Measurements from ENCODE around the gene EPB41L2. TPM values are rescaled to one million over a fixed set of nuclear protein-coding genes. Genes with fewer than 3 reads are reported as not detected.

Gene EPB41L2
- total RNA-seq, 1 experiment from 2014 or later, result 106 TPM

DNA sequence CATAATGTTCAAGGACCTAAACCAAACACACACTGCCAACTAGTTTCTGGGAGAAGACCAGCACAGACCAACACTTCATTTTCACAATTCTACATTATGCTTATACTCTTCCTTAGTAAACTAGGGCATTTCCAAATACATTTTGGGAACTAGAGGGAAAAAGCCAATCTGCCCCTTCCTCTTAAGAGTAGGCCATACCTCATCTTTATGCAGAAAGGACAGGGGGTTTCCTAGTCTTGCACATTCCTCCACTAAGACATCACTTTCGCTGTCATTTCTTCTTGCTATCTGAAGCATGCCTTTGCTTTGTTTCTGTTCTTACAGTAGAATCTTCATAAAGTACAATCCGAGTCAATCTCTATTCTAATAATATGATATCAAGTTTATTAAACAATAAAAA, 130.1 kb downstream of the EPB41L2 start (continued):
- TF ChIP-seq, protein P1, sequence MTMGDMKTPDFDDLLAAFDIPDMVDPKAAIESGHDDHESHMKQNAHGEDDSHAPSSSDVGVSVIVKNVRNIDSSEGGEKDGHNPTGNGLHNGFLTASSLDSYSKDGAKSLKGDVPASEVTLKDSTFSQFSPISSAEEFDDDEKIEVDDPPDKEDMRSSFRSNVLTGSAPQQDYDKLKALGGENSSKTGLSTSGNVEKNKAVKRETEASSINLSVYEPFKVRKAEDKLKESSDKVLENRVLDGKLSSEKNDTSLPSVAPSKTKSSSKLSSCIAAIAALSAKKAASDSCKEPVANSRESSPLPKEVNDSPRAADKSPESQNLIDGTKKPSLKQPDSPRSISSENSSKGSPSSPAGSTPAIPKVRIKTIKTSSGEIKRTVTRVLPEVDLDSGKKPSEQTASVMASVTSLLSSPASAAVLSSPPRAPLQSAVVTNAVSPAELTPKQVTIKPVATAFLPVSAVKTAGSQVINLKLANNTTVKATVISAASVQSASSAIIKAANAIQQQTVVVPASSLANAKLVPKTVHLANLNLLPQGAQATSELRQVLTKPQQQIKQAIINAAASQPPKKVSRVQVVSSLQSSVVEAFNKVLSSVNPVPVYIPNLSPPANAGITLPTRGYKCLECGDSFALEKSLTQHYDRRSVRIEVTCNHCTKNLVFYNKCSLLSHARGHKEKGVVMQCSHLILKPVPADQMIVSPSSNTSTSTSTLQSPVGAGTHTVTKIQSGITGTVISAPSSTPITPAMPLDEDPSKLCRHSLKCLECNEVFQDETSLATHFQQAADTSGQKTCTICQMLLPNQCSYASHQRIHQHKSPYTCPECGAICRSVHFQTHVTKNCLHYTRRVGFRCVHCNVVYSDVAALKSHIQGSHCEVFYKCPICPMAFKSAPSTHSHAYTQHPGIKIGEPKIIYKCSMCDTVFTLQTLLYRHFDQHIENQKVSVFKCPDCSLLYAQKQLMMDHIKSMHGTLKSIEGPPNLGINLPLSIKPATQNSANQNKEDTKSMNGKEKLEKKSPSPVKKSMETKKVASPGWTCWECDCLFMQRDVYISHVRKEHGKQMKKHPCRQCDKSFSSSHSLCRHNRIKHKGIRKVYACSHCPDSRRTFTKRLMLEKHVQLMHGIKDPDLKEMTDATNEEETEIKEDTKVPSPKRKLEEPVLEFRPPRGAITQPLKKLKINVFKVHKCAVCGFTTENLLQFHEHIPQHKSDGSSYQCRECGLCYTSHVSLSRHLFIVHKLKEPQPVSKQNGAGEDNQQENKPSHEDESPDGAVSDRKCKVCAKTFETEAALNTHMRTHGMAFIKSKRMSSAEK (CRISPR knock-in tag; IDR thresholded peaks at IDR 0.05; ENCODE audit: borderline replicate concordance), result no peak
- TF ChIP-seq ESRRA (CRISPR knock-in tag; IDR thresholded peaks at IDR 0.05; ENCODE audit: borderline replicate concordance) (no peak), STAT6 (CRISPR knock-in tag; conservative IDR thresholded peaks at IDR 0.05; ENCODE audit: low read depth) (no peak)

GRCh38 chr6:130932438-130932837, 130.6 kb downstream of the EPB41L2 start:
- H3K36me3 Mint-ChIP-seq, result peaks cover 3% of the 10 kb centered on the region; the same call in 1 of the 2 replicates
- H3K9me3 Mint-ChIP-seq, result peaks cover 12% of the 10 kb centered on the region
- H3K27ac Mint-ChIP-seq, result no peak overlapping the region
- H3K4me3 Mint-ChIP-seq, result no peak overlapping the region
- peaks cover 37% of the 10 kb centered on the region for H3K4me1 Mint-ChIP-seq
- ChIA-PET POLR2A (interaction anchor here (0.6 kb wide), 1 partner anchor 229 kb away, joined by 7 read pairs; no protein-coding TSS in a partner anchor), CTCF (no interaction called here)
- TF ChIP-seq TEAD4 (CRISPR knock-in tag; IDR thresholded peaks at IDR 0.05), result no peak
- no peak for TF ChIP-seq ESRRA (CRISPR knock-in tag; IDR thresholded peaks at IDR 0.05; ENCODE audit: borderline replicate concordance)
- TF ChIP-seq ZNF232 (CRISPR knock-in tag; IDR thresholded peaks at IDR 0.05), result no peak
- TF ChIP-seq, protein P2, sequence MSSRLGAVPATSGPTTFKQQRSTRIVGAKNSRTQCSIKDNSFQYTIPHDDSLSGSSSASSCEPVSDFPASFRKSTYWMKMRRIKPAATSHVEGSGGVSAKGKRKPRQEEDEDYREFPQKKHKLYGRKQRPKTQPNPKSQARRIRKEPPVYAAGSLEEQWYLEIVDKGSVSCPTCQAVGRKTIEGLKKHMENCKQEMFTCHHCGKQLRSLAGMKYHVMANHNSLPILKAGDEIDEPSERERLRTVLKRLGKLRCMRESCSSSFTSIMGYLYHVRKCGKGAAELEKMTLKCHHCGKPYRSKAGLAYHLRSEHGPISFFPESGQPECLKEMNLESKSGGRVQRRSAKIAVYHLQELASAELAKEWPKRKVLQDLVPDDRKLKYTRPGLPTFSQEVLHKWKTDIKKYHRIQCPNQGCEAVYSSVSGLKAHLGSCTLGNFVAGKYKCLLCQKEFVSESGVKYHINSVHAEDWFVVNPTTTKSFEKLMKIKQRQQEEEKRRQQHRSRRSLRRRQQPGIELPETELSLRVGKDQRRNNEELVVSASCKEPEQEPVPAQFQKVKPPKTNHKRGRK (CRISPR knock-in tag; IDR thresholded peaks at IDR 0.05; ENCODE audit: borderline replicate concordance), result no peak
- TF ChIP-seq ARID4B (CRISPR knock-in tag; IDR thresholded peaks at IDR 0.05; ENCODE audit: borderline replicate concordance), result no peak
- TF ChIP-seq FOXP4 (CRISPR knock-in tag; IDR thresholded peaks at IDR 0.05), result no peak
- no peak for TF ChIP-seq ATF1 (CRISPR knock-in tag; IDR thresholded peaks at IDR 0.05)
- TF ChIP-seq ZBTB43 (CRISPR knock-in tag; IDR thresholded peaks at IDR 0.05), result no peak
- H3K27me3 Mint-ChIP-seq (ENCODE audit: low read depth), result no peaks in the 10 kb centered on the region
- DNase-seq (ENCODE audit: low spot score), result no peak
- no peak for ATAC-seq
